Mononuclear cell (primary cell): ENCODE measurements around the gene VSX2. TPM values are rescaled to one million over a fixed set of nuclear protein-coding genes. Genes with fewer than 3 reads are reported as not detected.

Experiments used
- H3K27me3 ChIP-seq: 2 replicates; pipeline ENCODE4 v1.6.0; 2011; ENCODE audit warnings: low read length, control low read depth; ENCODE audit not compliant: insufficient read depth
- H3K4me1 ChIP-seq: 2 replicates; pipeline ENCODE4 v1.5.1; 2011; ENCODE audit warnings: mild to moderate bottlenecking, low read length, control low read depth; ENCODE audit not compliant: insufficient read depth
- H3K4me3 ChIP-seq: 2 replicates; pipeline ENCODE4 v1.5.1; 2011; ENCODE audit warnings: mild to moderate bottlenecking, low read length, moderate library complexity
- H3K9me3 ChIP-seq: 2 replicates; pipeline ENCODE4 v1.5.1; 2011; ENCODE audit warnings: low read depth, mild to moderate bottlenecking, control low read depth, low read length
- total RNA-seq: library from RNA; depleted of rRNA; stranded (reverse); fragments of >200 nt; gene quantifications from one replicate; pipeline ENCODE4 v1.2.3, GENCODE V29; 2012

Gene VSX2
- total RNA-seq, 1 donor = not detected

- Histone ChIP-seq H3K4me1 (no peaks in the 10 kb centered on the region), H3K9me3 (no peaks in the 10 kb centered on the region), H3K27me3 (peaks cover 10% of the 10 kb centered on the region), H3K4me3 (no peak overlapping the region)
These were observed 22.6 kb upstream of the VSX2 start for GRCh38 chr14:74216671-74217070.

GRCh38 chr14:74217672-74218448 lies 21.4 kb upstream of the VSX2 start:
- H3K27me3 ChIP-seq = peaks cover 10% of the 10 kb centered on the region
- H3K4me3 ChIP-seq = no peak overlapping the region
- no peaks in the 10 kb centered on the region for H3K9me3 ChIP-seq
- no peaks in the 10 kb centered on the region for H3K4me1 ChIP-seq

DNA sequence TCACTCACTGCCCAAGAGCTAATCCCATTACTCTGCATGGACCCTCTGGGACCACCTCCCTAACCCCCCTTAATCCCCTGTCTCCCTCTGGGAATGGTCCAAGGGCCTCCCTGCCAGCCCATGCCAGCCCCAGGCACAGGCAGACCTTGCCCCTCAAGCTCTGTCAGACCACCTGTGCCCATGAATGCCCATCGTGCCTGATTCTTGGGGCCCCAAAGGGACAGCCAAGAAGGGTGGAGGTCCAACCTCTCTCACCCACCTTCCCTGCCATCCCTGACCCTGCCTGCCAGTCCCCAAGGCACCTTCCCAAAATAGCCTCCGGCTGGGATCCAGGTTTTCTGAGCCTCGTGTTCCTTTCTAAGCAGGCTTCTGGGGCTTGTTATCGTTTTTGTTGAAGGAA lies 20.8 kb upstream of the VSX2 start:
- Histone ChIP-seq H3K4me1 (no peaks in the 10 kb centered on the region), H3K9me3 (no peaks in the 10 kb centered on the region), H3K27me3 (peaks cover 10% of the 10 kb centered on the region), H3K4me3 (no peak overlapping the region)

GRCh38 chr14:74219277-74220205 lies 19.7 kb upstream of the VSX2 start:
- no peaks in the 10 kb centered on the region for H3K9me3 ChIP-seq
- no peak overlapping the region for H3K4me3 ChIP-seq
- no peaks in the 10 kb centered on the region for H3K4me1 ChIP-seq
- peaks cover 10% of the 10 kb centered on the region for H3K27me3 ChIP-seq

- Histone ChIP-seq H3K4me3 (no peak overlapping the region), H3K4me1 (no peaks in the 10 kb centered on the region), H3K27me3 (peaks cover 10% of the 10 kb centered on the region), H3K9me3 (no peaks in the 10 kb centered on the region)
These were observed 18.3 kb upstream of the VSX2 start for GRCh38 chr14:74220991-74221390.

GRCh38 chr14:74221741-74222140 lies 17.5 kb upstream of the VSX2 start:
- H3K4me1 ChIP-seq = no peaks in the 10 kb centered on the region
- H3K27me3 ChIP-seq = peaks cover 10% of the 10 kb centered on the region
- H3K9me3 ChIP-seq = no peaks in the 10 kb centered on the region
- H3K4me3 ChIP-seq = no peak overlapping the region

- Histone ChIP-seq H3K4me1 (no peaks in the 10 kb centered on the region), H3K27me3 (peaks cover 8% of the 10 kb centered on the region), H3K9me3 (no peaks in the 10 kb centered on the region), H3K4me3 (no peak overlapping the region)
These were observed 16.2 kb upstream of the VSX2 start for GRCh38 chr14:74223016-74223415.

DNA sequence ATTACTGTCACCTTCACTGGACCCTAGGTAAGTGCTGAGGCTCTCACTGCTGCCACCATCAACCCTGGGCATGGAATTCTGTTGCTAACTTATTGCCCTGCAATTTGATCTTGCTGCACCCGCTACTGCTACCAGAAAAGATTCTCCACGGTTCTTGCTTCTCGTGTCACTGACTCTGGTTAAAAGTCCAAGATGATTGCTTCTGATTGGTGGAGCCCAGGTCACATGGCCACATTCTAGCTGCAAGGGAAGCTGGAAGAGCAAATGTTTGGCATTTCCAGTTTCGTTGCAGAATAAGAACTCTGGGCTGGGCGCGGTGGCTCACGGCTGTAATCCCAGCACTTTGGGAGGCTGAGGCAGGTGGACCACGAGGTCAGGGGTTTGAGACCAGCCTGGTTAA lies 7.5 kb upstream of the VSX2 start:
- Histone ChIP-seq H3K4me1 (no peaks in the 10 kb centered on the region), H3K9me3 (no peaks in the 10 kb centered on the region), H3K4me3 (no peak overlapping the region), H3K27me3 (peaks cover 6% of the 10 kb centered on the region)

DNA sequence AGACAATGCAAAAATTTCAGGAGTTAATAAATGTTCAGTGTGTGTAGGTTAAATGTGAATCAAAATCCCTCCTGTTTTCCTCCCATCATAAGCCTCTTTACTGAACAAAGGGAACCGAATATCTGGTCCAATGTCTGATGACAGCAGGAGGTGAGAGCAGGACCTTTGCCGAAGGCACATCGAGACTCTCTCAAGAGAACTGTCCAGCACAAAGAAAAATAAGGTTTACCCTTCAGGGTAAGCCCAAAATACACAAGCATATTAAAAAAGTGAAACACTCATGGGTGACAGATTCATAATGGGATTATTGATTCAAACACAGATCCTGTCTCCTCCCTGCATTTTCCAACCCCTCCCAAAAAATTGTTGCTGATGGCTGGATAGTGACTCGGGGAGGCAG lies 4.2 kb upstream of the VSX2 start:
- Histone ChIP-seq H3K4me3 (no peak overlapping the region), H3K27me3 (peaks cover 35% of the 10 kb centered on the region), H3K9me3 (no peaks in the 10 kb centered on the region), H3K4me1 (peaks cover 6% of the 10 kb centered on the region)

DNA sequence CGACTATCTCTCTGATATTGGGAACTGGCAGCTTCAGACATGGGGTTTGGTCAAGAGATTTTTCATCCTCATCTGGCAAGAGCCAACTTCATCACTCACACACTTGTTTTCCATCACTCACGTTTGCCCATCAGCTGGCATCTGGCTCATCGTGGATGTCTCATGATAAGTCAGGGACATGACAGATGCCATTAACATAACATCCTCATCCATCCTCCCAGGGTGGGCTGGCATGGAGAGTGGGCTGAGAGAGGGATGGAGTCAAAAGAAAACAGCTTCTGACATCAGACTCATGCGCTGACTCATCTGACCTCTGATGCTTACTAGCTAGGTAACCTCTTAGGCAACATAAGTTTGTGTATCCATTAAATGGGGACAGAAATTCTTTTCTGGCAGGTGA lies 1.8 kb upstream of the VSX2 start:
- H3K4me1 ChIP-seq = peaks cover 27% of the 10 kb centered on the region
- peaks cover 59% of the 10 kb centered on the region for H3K27me3 ChIP-seq
- H3K4me3 ChIP-seq = no peak overlapping the region
- no peaks in the 10 kb centered on the region for H3K9me3 ChIP-seq

DNA sequence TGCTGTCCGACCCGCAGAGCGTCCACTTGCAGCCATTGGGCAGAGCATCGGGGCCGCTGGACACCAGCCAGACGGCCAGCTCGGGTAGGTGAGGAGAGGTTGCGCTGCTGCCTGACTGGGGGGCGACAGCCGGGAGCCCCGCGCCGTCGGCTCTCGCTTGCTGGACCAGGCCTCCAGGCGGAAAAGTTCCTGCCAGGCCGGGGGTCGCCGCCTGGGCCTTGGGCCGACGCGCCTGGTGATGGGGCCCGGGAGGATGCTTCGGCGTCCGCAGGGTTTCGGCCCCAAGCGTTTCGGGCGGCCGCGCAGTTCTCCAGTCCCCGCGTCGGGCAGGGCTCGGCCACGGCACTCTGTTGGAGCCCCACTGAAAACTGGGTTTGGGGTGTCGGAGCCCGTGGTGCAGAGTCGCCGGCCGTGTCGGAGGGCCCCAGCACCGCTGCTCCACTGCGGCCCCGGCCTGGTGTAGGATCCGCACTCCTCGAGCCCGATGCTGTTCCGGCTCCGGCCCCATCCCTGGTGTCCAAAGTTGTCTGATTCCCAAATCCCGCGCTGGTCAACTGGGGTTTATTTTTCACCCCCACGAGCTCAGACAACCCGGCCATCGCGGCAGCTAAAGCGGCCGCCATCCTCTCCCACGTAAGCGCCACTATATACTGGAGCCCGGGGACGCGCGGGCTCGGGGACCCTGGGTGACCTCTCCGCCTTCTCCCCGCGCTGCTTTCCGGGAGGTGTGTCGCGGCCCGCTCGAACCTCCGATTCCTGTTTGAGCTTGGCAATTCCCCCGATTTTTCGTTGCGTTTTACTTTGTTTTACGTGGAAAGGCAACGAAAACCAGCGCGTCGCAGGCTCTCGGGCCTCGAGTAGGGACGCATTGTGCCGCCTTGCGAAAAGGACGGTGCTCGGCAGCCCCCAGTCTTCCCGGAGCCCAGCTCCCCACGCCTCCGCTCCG lies 872 bp downstream of the VSX2 start:
- Histone ChIP-seq H3K4me3 (no peak overlapping the region), H3K4me1 (peaks cover 27% of the 10 kb centered on the region), H3K9me3 (no peaks in the 10 kb centered on the region), H3K27me3 (peaks cover 82% of the 10 kb centered on the region)

- Histone ChIP-seq H3K4me3 (no peak overlapping the region), H3K27me3 (peaks cover 87% of the 10 kb centered on the region), H3K9me3 (no peaks in the 10 kb centered on the region), H3K4me1 (peaks cover 27% of the 10 kb centered on the region)
These were observed 1.8 kb downstream of the VSX2 start for GRCh38 chr14:74240794-74241651.

DNA sequence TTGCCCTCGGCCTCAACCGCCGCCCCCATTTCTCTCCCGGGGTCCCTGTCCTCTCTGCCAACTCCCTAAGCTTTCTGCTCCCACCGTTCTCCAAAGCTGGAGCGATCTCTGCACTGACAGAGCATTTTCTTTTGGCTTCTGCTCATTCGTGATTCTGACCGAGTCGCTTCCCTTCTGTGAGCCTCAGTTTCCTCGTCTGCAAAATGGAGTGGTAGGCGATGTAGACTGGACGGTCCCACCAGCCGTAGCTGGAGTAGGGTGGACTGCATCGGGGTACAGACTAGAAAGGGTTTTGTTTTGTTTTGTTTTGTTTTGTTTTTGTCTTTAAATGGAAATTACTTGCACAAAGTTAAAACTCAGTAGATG lies 2.4 kb downstream of the VSX2 start:
- Histone ChIP-seq H3K9me3 (no peaks in the 10 kb centered on the region), H3K27me3 (peaks cover 87% of the 10 kb centered on the region), H3K4me1 (peaks cover 27% of the 10 kb centered on the region), H3K4me3 (no peak overlapping the region)
